ENCODE results near the gene UBE2Q2.

Gene UBE2Q2

GRCh38 chr15:75929799-75930565 is 86.7 kb downstream of the UBE2Q2 start:
- H3K4me1 ChIP-seq (ENCODE audit: control insufficient read depth in 2 of 2, insufficient read depth in 1 of 2, low read depth in 1 of 2, low read length in 2 of 2): no peaks in the 10 kb centered on the region
- H3K27ac ChIP-seq (replicated peaks; ENCODE audit: low read length): no peak overlapping the region
- WGBS, 2 donors (ENCODE audit: extremely low coverage in 2 of 2, insufficient read length in 2 of 2, insufficient replicate concordance in 1 of 2): no CpG with 5 or more reads among the region's 5 CpGs
- no peak overlapping the region for H4K8ac ChIP-seq (ENCODE audit: low read depth, low read length)
- no peaks in the 10 kb centered on the region for H3K79me1 ChIP-seq (ENCODE audit: low read depth, low read length)
- H3K4me3 ChIP-seq (ENCODE audit: low read length in 2 of 2): no peak overlapping the region
- no peak overlapping the region for H2BK15ac ChIP-seq (ENCODE audit: low read length)
- H3K9ac ChIP-seq (ENCODE audit: low read depth, low read length, poor library complexity): no peak overlapping the region
- H2BK5ac ChIP-seq (ENCODE audit: low read length): no peak overlapping the region
- H3K14ac ChIP-seq (ENCODE audit: low read length): no peak overlapping the region
- H3K27me3 ChIP-seq (ENCODE audit: control insufficient read depth in 3 of 3, insufficient read depth in 3 of 3, low read depth in 1 of 3, low read length in 3 of 3): no peaks in the 10 kb centered on the region
- H2BK120ac ChIP-seq (ENCODE audit: low read depth, low read length): no peak overlapping the region
- no peak for DNase-seq (ENCODE audit: low spot score)
- no peak overlapping the region for H2BK12ac ChIP-seq (ENCODE audit: low read length)
- no peak overlapping the region for H3K4ac ChIP-seq (ENCODE audit: low read length)
- no peak overlapping the region for H2AK5ac ChIP-seq (ENCODE audit: low read depth, low read length)
- H4K91ac ChIP-seq (ENCODE audit: low read depth, low read length, poor library complexity): no peak overlapping the region
- no peak overlapping the region for H3K18ac ChIP-seq (ENCODE audit: low read length)
- no peaks in the 10 kb centered on the region for H3K9me3 ChIP-seq (replicated peaks in 1 of 2; ENCODE audit: control insufficient read depth in 2 of 2, insufficient read depth in 1 of 2, low read depth in 1 of 2, low read length in 2 of 2)
- H3K36me3 ChIP-seq (replicated peaks in 1 of 2; ENCODE audit: control insufficient read depth in 2 of 2, insufficient read depth in 2 of 2, low read length in 2 of 2): peaks cover 17 to 97% of the 10 kb centered on the region in 2 donors
- H3K4me2 ChIP-seq (ENCODE audit: insufficient read depth, low read length, poor library complexity, severe bottlenecking): no peak overlapping the region
- H3K23ac ChIP-seq (ENCODE audit: low read depth, low read length, poor library complexity): no peak overlapping the region
- H2AFZ ChIP-seq (ENCODE audit: low read length): no peak overlapping the region

- Histone ChIP-seq H2BK15ac (ENCODE audit: low read length) (no peak overlapping the region), H3K4me2 (ENCODE audit: insufficient read depth, low read length, poor library complexity, severe bottlenecking) (no peak overlapping the region), H3K14ac (ENCODE audit: low read length) (no peak overlapping the region), H2AFZ (ENCODE audit: low read length) (no peak overlapping the region), H2BK120ac (ENCODE audit: low read depth, low read length) (no peak overlapping the region), H3K4me1 (ENCODE audit: control insufficient read depth in 2 of 2, insufficient read depth in 1 of 2, low read depth in 1 of 2, low read length in 2 of 2) (no peaks in the 10 kb centered on the region), H3K9ac (ENCODE audit: low read depth, low read length, poor library complexity) (no peak overlapping the region), H2AK5ac (ENCODE audit: low read depth, low read length) (no peak overlapping the region), H3K9me3 (replicated peaks in 1 of 2; ENCODE audit: control insufficient read depth in 2 of 2, insufficient read depth in 1 of 2, low read depth in 1 of 2, low read length in 2 of 2) (no peaks in the 10 kb centered on the region), H3K79me1 (ENCODE audit: low read depth, low read length) (no peaks in the 10 kb centered on the region), H3K23ac (ENCODE audit: low read depth, low read length, poor library complexity) (no peak overlapping the region), H3K4me3 (ENCODE audit: low read length in 2 of 2) (no peak overlapping the region), H3K27ac (replicated peaks; ENCODE audit: low read length) (no peak overlapping the region), H3K18ac (ENCODE audit: low read length) (no peak overlapping the region), H4K8ac (ENCODE audit: low read depth, low read length) (no peak overlapping the region), H2BK12ac (ENCODE audit: low read length) (no peak overlapping the region), H4K91ac (ENCODE audit: low read depth, low read length, poor library complexity) (no peak overlapping the region), H2BK5ac (ENCODE audit: low read length) (no peak overlapping the region), H3K36me3 (replicated peaks in 1 of 2; ENCODE audit: control insufficient read depth in 2 of 2, insufficient read depth in 2 of 2, low read length in 2 of 2) (peaks cover 17 to 96% of the 10 kb centered on the region in 2 donors), H3K4ac (ENCODE audit: low read length) (no peak overlapping the region), H3K27me3 (ENCODE audit: control insufficient read depth in 3 of 3, insufficient read depth in 3 of 3, low read depth in 1 of 3, low read length in 3 of 3) (no peaks in the 10 kb centered on the region)
- no peak for DNase-seq (ENCODE audit: low spot score)
- no CpG with 5 or more reads among the region's 2 CpGs for WGBS, 2 donors (ENCODE audit: extremely low coverage in 2 of 2, insufficient read length in 2 of 2, insufficient replicate concordance in 1 of 2)
Measured at GRCh38 chr15:75930866-75931265, 87.6 kb downstream of the UBE2Q2 start.

- Histone ChIP-seq H4K8ac (ENCODE audit: low read depth, low read length) (no peak overlapping the region), H3K9me3 (replicated peaks in 1 of 2; ENCODE audit: control insufficient read depth in 2 of 2, insufficient read depth in 1 of 2, low read depth in 1 of 2, low read length in 2 of 2) (peaks cover 2 to 16% of the 10 kb centered on the region in 2 donors), H3K23ac (ENCODE audit: low read depth, low read length, poor library complexity) (no peak overlapping the region), H2AK5ac (ENCODE audit: low read depth, low read length) (no peak overlapping the region), H4K91ac (ENCODE audit: low read depth, low read length, poor library complexity) (no peak overlapping the region), H2BK12ac (ENCODE audit: low read length) (no peak overlapping the region), H3K27ac (replicated peaks; ENCODE audit: low read length) (no peak overlapping the region), H3K4me3 (ENCODE audit: low read length in 2 of 2) (no peak overlapping the region), H3K4me2 (ENCODE audit: insufficient read depth, low read length, poor library complexity, severe bottlenecking) (no peak overlapping the region), H3K79me1 (ENCODE audit: low read depth, low read length) (no peaks in the 10 kb centered on the region), H3K27me3 (ENCODE audit: control insufficient read depth in 3 of 3, insufficient read depth in 3 of 3, low read depth in 1 of 3, low read length in 3 of 3) (no peaks in the 10 kb centered on the region), H3K9ac (ENCODE audit: low read depth, low read length, poor library complexity) (no peak overlapping the region), H3K36me3 (replicated peaks in 1 of 2; ENCODE audit: control insufficient read depth in 2 of 2, insufficient read depth in 2 of 2, low read length in 2 of 2) (peaks cover 2 to 28% of the 10 kb centered on the region in 2 donors), H3K14ac (ENCODE audit: low read length) (no peak overlapping the region), H3K4ac (ENCODE audit: low read length) (no peak overlapping the region), H2BK5ac (ENCODE audit: low read length) (no peak overlapping the region), H2BK120ac (ENCODE audit: low read depth, low read length) (no peak overlapping the region), H2BK15ac (ENCODE audit: low read length) (no peak overlapping the region), H3K4me1 (ENCODE audit: control insufficient read depth in 2 of 2, insufficient read depth in 1 of 2, low read depth in 1 of 2, low read length in 2 of 2) (peaks cover 0 to 4% of the 10 kb centered on the region in 2 donors), H2AFZ (ENCODE audit: low read length) (no peak overlapping the region), H3K18ac (ENCODE audit: low read length) (no peak overlapping the region)
- DNase-seq (ENCODE audit: low spot score): no peak
- no CpG with 5 or more reads among the region's 3 CpGs for WGBS, 2 donors (ENCODE audit: extremely low coverage in 2 of 2, insufficient read length in 2 of 2, insufficient replicate concordance in 1 of 2)
Measured at GRCh38 chr15:75942464-75942863, 99.2 kb downstream of the UBE2Q2 start.

- peaks cover 0 to 4% of the 10 kb centered on the region in 2 donors for H3K4me1 ChIP-seq (ENCODE audit: control insufficient read depth in 2 of 2, insufficient read depth in 1 of 2, low read depth in 1 of 2, low read length in 2 of 2)
- H3K14ac ChIP-seq (ENCODE audit: low read length): no peak overlapping the region
- H3K4ac ChIP-seq (ENCODE audit: low read length): no peak overlapping the region
- no peak overlapping the region for H3K18ac ChIP-seq (ENCODE audit: low read length)
- H3K36me3 ChIP-seq (replicated peaks in 1 of 2; ENCODE audit: control insufficient read depth in 2 of 2, insufficient read depth in 2 of 2, low read length in 2 of 2): peaks cover 0 to 20% of the 10 kb centered on the region in 2 donors
- no peaks in the 10 kb centered on the region for H3K79me1 ChIP-seq (ENCODE audit: low read depth, low read length)
- WGBS, 2 donors (ENCODE audit: extremely low coverage in 2 of 2, insufficient read length in 2 of 2, insufficient replicate concordance in 1 of 2): no CpG with 5 or more reads among the region's 5 CpGs
- no peak overlapping the region for H2BK15ac ChIP-seq (ENCODE audit: low read length)
- H3K4me2 ChIP-seq (ENCODE audit: insufficient read depth, low read length, poor library complexity, severe bottlenecking): no peak overlapping the region
- no peak overlapping the region for H2BK12ac ChIP-seq (ENCODE audit: low read length)
- no peak overlapping the region for H2BK5ac ChIP-seq (ENCODE audit: low read length)
- no peak overlapping the region for H3K9ac ChIP-seq (ENCODE audit: low read depth, low read length, poor library complexity)
- DNase-seq (ENCODE audit: low spot score): no peak
- no peak overlapping the region for H3K23ac ChIP-seq (ENCODE audit: low read depth, low read length, poor library complexity)
- no peak overlapping the region for H4K91ac ChIP-seq (ENCODE audit: low read depth, low read length, poor library complexity)
- no peak overlapping the region for H2AK5ac ChIP-seq (ENCODE audit: low read depth, low read length)
- no peak overlapping the region for H2AFZ ChIP-seq (ENCODE audit: low read length)
- H2BK120ac ChIP-seq (ENCODE audit: low read depth, low read length): no peak overlapping the region
- no peaks in the 10 kb centered on the region for H3K27me3 ChIP-seq (ENCODE audit: control insufficient read depth in 3 of 3, insufficient read depth in 3 of 3, low read depth in 1 of 3, low read length in 3 of 3)
- no peak overlapping the region for H4K8ac ChIP-seq (ENCODE audit: low read depth, low read length)
- peaks cover 0 to 16% of the 10 kb centered on the region in 2 donors for H3K9me3 ChIP-seq (replicated peaks in 1 of 2; ENCODE audit: control insufficient read depth in 2 of 2, insufficient read depth in 1 of 2, low read depth in 1 of 2, low read length in 2 of 2)
- no peak overlapping the region for H3K4me3 ChIP-seq (ENCODE audit: low read length in 2 of 2)
- no peak overlapping the region for H3K27ac ChIP-seq (replicated peaks; ENCODE audit: low read length)
Measured at GRCh38 chr15:75943246-75943645, 100.0 kb downstream of the UBE2Q2 start.
